NCI-H1092 (cell line): ENCODE results near the gene DLX1.
"Not testable (repeated sequence)": the region's sequence is repeated elsewhere in the genome, so short reads cannot be mapped to it uniquely, and the experiment has no call there.

ENCODE experiments used
- DNase-seq: peaks from one replicate; lab custom pipeline; 2025; lab: John Stamatoyannopoulos, UW

Gene DLX1

GRCh38 chr2:172114579-172114978, 29.3 kb downstream of the DLX1 start:
- no peak for DNase-seq

GRCh38 chr2:172116107-172116506, 30.8 kb downstream of the DLX1 start:
- no peak for DNase-seq

- no peak for DNase-seq
These were observed 33.8 kb downstream of the DLX1 start for GRCh38 chr2:172119089-172119488.

- no peak for DNase-seq
These were observed 34.8 kb downstream of the DLX1 start for GRCh38 chr2:172120118-172120517.

GRCh38 chr2:172128484-172128883, 43.2 kb downstream of the DLX1 start:
- DNase-seq: no peak

GRCh38 chr2:172129404-172129803, 44.1 kb downstream of the DLX1 start:
- no peak for DNase-seq

- DNase-seq: no peak
These were observed 46.6 kb downstream of the DLX1 start for GRCh38 chr2:172131713-172132555.

GRCh38 chr2:172134270-172134669, 49.0 kb downstream of the DLX1 start:
- no peak for DNase-seq

GRCh38 chr2:172135446-172135845, 50.1 kb downstream of the DLX1 start:
- no peak for DNase-seq

- DNase-seq: no peak
These were observed 51.8 kb downstream of the DLX1 start for GRCh38 chr2:172137109-172137508.

GRCh38 chr2:172137943-172138342, 52.6 kb downstream of the DLX1 start:
- no peak for DNase-seq

GRCh38 chr2:172138727-172139126, 53.4 kb downstream of the DLX1 start:
- DNase-seq: not testable (repeated sequence)
